GM12873 (cell line): Measurements from ENCODE around the gene KCNB1.

ENCODE experiments used
- CTCF ChIP-seq: IDR thresholded peaks from 2 replicates; pipeline ENCODE4 v1.5.1; 2012; ENCODE audit warnings: low read depth, mild to moderate bottlenecking, moderate library complexity, low read length, control low read depth; ENCODE audit not compliant: insufficient read depth; ENCODE audit errors: missing control alignments

Gene KCNB1

DNA sequence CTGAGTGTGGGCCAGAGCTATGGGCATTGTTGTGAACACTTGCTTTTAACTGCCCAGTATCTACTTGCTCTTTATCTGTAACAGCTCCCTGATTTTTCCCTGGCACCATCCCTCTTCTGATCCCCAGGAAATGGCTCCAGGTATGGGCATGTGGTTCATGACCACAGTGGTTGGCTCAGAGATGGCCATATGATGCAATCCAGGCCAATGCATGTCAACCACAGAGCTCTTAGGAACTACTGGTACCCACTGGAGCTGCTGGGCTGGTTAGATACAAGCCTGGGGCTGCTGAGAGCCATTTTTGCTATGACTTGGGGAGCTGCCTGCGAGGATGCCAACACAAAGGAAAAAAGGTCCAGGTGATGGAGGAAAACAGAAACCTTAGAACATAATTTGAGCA lies 55.6 kb downstream of the KCNB1 start:
- no peak for TF ChIP-seq CTCF

GRCh38 chr20:49426395-49426794 lies 56.1 kb downstream of the KCNB1 start:
- no peak for TF ChIP-seq CTCF

GRCh38 chr20:49424536-49424935 lies 57.9 kb downstream of the KCNB1 start:
- TF ChIP-seq CTCF = no peak

DNA sequence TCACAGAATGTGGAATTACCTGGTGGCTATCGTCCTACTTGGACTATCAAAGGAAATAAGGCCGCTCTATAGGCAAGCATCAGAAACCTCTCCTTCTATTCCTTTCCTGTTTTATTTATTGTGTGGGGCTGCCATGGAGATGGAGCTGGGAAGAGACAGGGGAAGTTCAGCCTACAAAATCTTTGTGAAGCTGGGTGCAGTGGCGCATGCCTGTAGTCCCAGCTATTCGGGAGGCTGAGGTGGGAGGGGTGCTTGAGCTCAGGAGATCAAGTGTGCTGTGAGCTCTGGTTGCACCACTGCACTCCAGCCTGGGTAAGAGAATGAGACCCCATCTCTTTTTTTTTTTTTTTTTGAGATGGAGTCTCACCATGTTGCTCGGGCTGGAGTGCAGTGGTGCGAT lies 60.3 kb downstream of the KCNB1 start:
- TF ChIP-seq CTCF = no peak

GRCh38 chr20:49420811-49421295 lies 61.6 kb downstream of the KCNB1 start:
- no peak for TF ChIP-seq CTCF

DNA sequence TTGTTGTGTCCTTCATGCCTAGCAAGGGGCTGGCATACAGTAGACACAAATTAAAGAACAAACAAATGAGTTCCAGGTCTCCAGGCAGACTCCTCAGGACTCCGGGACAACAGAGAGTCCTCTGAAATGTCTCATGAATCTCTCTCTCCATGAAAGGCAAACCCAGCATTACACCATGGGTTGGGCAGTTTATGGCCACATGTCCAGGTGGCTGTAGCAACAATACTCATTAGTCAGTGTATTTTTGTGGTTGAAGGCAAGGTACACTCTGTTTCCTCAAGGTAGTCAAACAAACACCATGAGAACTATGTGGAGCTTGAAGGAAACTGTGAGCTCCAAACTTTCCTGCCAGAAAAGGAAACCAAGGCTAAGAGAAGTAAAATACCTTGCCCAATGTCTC lies 62.2 kb downstream of the KCNB1 start:
- no peak for TF ChIP-seq CTCF

DNA sequence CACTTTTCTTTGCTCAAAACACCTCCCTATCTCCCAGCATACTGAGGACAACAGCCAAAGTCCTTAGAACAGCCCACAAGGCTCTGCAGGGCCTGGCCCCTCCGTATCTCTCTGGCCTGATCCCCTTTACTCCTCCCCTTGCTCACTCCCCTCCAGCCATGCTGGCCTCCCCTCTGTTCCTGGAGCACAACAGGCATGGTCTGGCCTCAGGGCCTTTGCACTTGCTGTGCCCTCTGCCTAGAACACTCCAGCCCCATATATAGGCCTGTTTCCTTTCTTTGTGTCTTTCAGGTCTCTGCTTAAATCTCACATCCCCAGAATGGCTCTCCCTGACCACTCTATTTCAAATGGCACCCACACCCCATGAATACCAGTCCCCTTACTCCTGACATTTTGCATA lies 62.7 kb downstream of the KCNB1 start:
- TF ChIP-seq CTCF = no peak
